ENCODE measurements around the gene EBP. TPM values are rescaled to one million over a fixed set of nuclear protein-coding genes. Genes with fewer than 3 reads are reported as not detected.

EBP gene
- total and polyA plus RNA-seq, 2 of the 8 experiments (the other 6 are each of a cell fraction or from before 2014, with no cell fraction given): 143 to 286 TPM

DNA sequence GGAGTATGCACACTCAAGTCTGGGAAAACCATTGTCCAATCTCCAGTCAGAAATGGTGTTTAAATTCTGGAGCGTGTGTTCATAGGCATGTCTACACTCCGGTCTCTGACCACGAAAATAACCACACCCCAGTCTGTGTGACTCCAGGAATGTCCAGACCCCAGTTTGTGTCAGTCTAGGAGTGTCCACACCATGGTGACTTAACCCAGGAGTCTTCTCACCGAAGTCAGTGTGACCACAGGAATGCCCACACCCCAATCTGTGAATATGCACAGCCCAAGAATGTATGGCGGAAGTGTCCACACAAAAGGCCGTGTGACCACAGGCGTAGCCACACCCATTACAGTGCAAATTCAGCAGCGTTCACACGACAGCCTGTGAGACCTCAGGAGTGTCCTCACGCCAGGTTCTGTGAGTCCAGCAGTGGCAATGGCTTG, 34.2 kb upstream of the EBP start:
- H3K56ac ChIP-seq (replicated peaks; ENCODE audit: insufficient read length, low read depth, low read length): no peak overlapping the region
- CTCF ChIA-PET (ENCODE audit: partially characterized antibody): interaction anchor here (1.2 kb wide), 1 partner anchor 19 kb away, joined by 3 read pairs; no protein-coding TSS in a partner anchor
- H2AFZ ChIP-seq (ENCODE audit: low read length): no peak overlapping the region
- TF ChIP-seq CTBP2 (IDR thresholded peaks at IDR 0.05; ENCODE audit: borderline replicate concordance, insufficient read depth, insufficient read length, low read length) (no peak), ATF2 (IDR thresholded peaks at IDR 0.05; ENCODE audit: low read length) (no peak), YY1 (IDR thresholded peaks at IDR 0.05; ENCODE audit: low read depth, low read length) (no peak), TBP (IDR thresholded peaks at IDR 0.05; ENCODE audit: low read depth, low read length) (no peak), GABPA (IDR thresholded peaks at IDR 0.05; ENCODE audit: borderline replicate concordance, insufficient read depth, low read length) (no peak), RFX5 (IDR thresholded peaks at IDR 0.05; ENCODE audit: borderline replicate concordance, low read depth, low read length) (no peak), SP4 (IDR thresholded peaks at IDR 0.05; ENCODE audit: low read length) (no peak), NRF1 (IDR thresholded peaks at IDR 0.05; ENCODE audit: low read depth, low read length) (no peak), JUN (IDR thresholded peaks at IDR 0.05; ENCODE audit: low read depth, low read length) (no peak), POLR2A (IDR thresholded peaks at IDR 0.05; ENCODE audit: control extremely low read depth in 1 of 2, low read depth in 2 of 2, low read length in 2 of 2) (no peak), FOSL1 (IDR thresholded peaks at IDR 0.05; ENCODE audit: insufficient read depth, low read depth, low read length) (no peak), HDAC6 (IDR thresholded peaks at IDR 0.05; ENCODE audit: low read depth, low read length) (no peak), RXRA (IDR thresholded peaks at IDR 0.05; ENCODE audit: insufficient read depth, low read depth, low read length) (no peak), ZNF274 (IDR thresholded peaks at IDR 0.05; ENCODE audit: borderline replicate concordance, extremely low read depth, low read length) (no peak)

More for the DNA sequence above, 34.2 kb upstream of the EBP start:
- POLR2A ChIA-PET (ENCODE audit: partially characterized antibody): no interaction called here
- no peak overlapping the region for H2BK120ac ChIP-seq (replicated peaks; ENCODE audit: low read depth, low read length)
- H3K27ac ChIP-seq (ENCODE audit: low read depth, low read length): no peak overlapping the region
- no peak overlapping the region for H2BK15ac ChIP-seq (ENCODE audit: low read length)
- 84% methylated on average over 9 of the region's 10 CpGs; no CpG with 5 or more reads in 1 of the 2 experiments for WGBS, 2 experiments (ENCODE audit: extremely low coverage in 1 of 2, insufficient coverage in 1 of 2, insufficient read length in 1 of 2, insufficient replicate concordance in 2 of 2, low coverage in 1 of 2, low lambda C conversion rate in 2 of 2, missing lambda C conversion rate in 1 of 2)
- no peak overlapping the region for H2BK5ac ChIP-seq (ENCODE audit: low read depth, low read length)
- H3K23me2 ChIP-seq (ENCODE audit: low read depth, low read length): no peaks in the 10 kb centered on the region
- no peak overlapping the region for H4K5ac ChIP-seq (ENCODE audit: insufficient read length, low read depth, low read length)
- H3K27me3 ChIP-seq (replicated peaks in 1 of 4; ENCODE audit: control insufficient read depth in 3 of 4, extremely low read depth in 1 of 4, insufficient read depth in 3 of 4, low read length in 3 of 4): no peaks in the 10 kb centered on the region
- no peak overlapping the region for H2BK12ac ChIP-seq (ENCODE audit: low read depth, low read length)
- no peaks in the 10 kb centered on the region for H3K79me1 ChIP-seq (ENCODE audit: low read depth, low read length)
- H4K91ac ChIP-seq (replicated peaks; ENCODE audit: insufficient read length, low read length): no peak overlapping the region
- H2BK20ac ChIP-seq (ENCODE audit: low read length): no peak overlapping the region
- no peak overlapping the region for H3K4me3 ChIP-seq (ENCODE audit: extremely low read depth in 1 of 4, insufficient read depth in 2 of 4, low read depth in 3 of 4, low read length in 4 of 4)
- DNase-seq (ENCODE audit: low read depth in 1 of 2, low spot score in 2 of 2) (no peak), FAIRE-seq (no peak)
- H4K8ac ChIP-seq (ENCODE audit: extremely low read depth, insufficient read depth, low read length): no peak overlapping the region
- no peak overlapping the region for H3K4me2 ChIP-seq (ENCODE audit: insufficient read depth in 1 of 2, low read depth in 2 of 2, low read length in 2 of 2)
- no peaks in the 10 kb centered on the region for H3K9me3 ChIP-seq (ENCODE audit: insufficient read depth in 2 of 2, low read depth in 1 of 2, low read length in 1 of 2)
- H3K36me3 ChIP-seq (ENCODE audit: control insufficient read depth in 2 of 4, insufficient read depth in 4 of 4, low read length in 3 of 4): peaks cover 0 to 10% (median 4%) of the 10 kb centered on the region in 4 experiments; a peak in 4 of 8 replicates
- H4K20me1 ChIP-seq (replicated peaks in 1 of 2; ENCODE audit: control insufficient read depth in 1 of 2, insufficient read depth in 2 of 2, low read length in 2 of 2): no peaks in the 10 kb centered on the region
- no peak overlapping the region for H3K23ac ChIP-seq (ENCODE audit: insufficient read length)
- no peaks in the 10 kb centered on the region for H3K79me2 ChIP-seq (ENCODE audit: control insufficient read depth in 1 of 2, insufficient read depth in 2 of 2, low read length in 2 of 2)
- H3K4me1 ChIP-seq (replicated peaks in 1 of 4; ENCODE audit: control insufficient read depth in 3 of 4, insufficient read depth in 4 of 4, low read length in 3 of 4): no peaks in the 10 kb centered on the region
- no peak overlapping the region for H3K9ac ChIP-seq (replicated peaks in 1 of 4; ENCODE audit: extremely low read depth in 1 of 4, low read depth in 3 of 4, low read length in 3 of 4)
- H3K4ac ChIP-seq (replicated peaks; ENCODE audit: insufficient read length, low read depth, low read length): no peak overlapping the region
- H3K14ac ChIP-seq (ENCODE audit: insufficient read length): no peak overlapping the region
- H2AK5ac ChIP-seq (ENCODE audit: low read depth, low read length): no peak overlapping the region
- no peak overlapping the region for H3K18ac ChIP-seq (ENCODE audit: extremely low read depth, low read length)
